H1 (cell line): ENCODE measurements around the gene C7orf57. TPM values are rescaled to one million over a fixed set of nuclear protein-coding genes. Genes with fewer than 3 reads are reported as not detected.

Source experiments
- MAFK ChIP-seq: IDR thresholded peaks from 2 replicates; pipeline ENCODE4 v1.6.1; 2012; ENCODE audit warnings: low read depth, mild to moderate bottlenecking, improper control_type of control experiment, low read length
- NANOG ChIP-seq: IDR thresholded peaks from 2 replicates; pipeline ENCODE4 v1.6.1; 2011; ENCODE audit warnings: low read length, low read depth, mild to moderate bottlenecking, inconsistent platforms; ENCODE audit not compliant: insufficient read depth, poor library complexity, severe bottlenecking
- RBBP5 ChIP-seq: IDR thresholded peaks from 2 replicates; pipeline ENCODE4 v1.7.1; 2012; ENCODE audit warnings: low read depth, mild to moderate bottlenecking, inconsistent platforms, low read length, moderate library complexity, borderline replicate concordance
- TEAD4 ChIP-seq: IDR thresholded peaks from 2 replicates; pipeline ENCODE4 v1.6.1; 2012; ENCODE audit warnings: low read depth, low read length, inconsistent platforms, mixed read lengths
- polyA plus RNA-seq, 7 experiments: library from polyadenylated mRNA; depleted of rRNA in 3 of 7; stranded (reverse) in 5 of 7; unstranded in 2 of 7; fragments of >200 nt in 5 of 7; fragments of 200-250 nt in 2 of 7; gene quantifications; 1 replicate in 5 of 7; 2 replicates in 1 of 7; 4 replicates in 1 of 7; pipeline versions ENCODE4 v1.2.1 to v1.2.3, GENCODE V29; 2011 to 2013; ENCODE audit warnings: missing spikeins in 2 of 7, mixed read lengths in 2 of 7
- total RNA-seq: library from RNA; stranded (reverse); fragmentation: NEBNext Ultra II Directional; extraction: Animal tissue kit (Norgen Biotek cat#: 25700); gene quantifications from 2 replicates; pipeline ENCODE4 v1.2.1, GENCODE V29; 2021

C7orf57 gene
- total and polyA plus RNA-seq, 2 of the 8 experiments (the other 6 are each of a cell fraction or from before 2014, with no cell fraction given), result 0.08 to 0.56 TPM

GRCh38 chr7:47991270-47991669 lies 44.1 kb upstream of the C7orf57 start (continued):
- no peak for TF ChIP-seq NANOG
- TF ChIP-seq RBBP5, result no peak
- no peak for TF ChIP-seq TEAD4
- no peak for TF ChIP-seq MAFK
- TF ChIP-seq, all 59 proteins: peak for 0
